H1 (cell line): ENCODE measurements around the gene GH2.
"Not testable (repeated sequence)": the region's sequence is repeated elsewhere in the genome, so short reads cannot be mapped to it uniquely, and the experiment has no call there.

ENCODE experiments used
- CREB1 ChIP-seq: IDR thresholded peaks from 2 replicates; pipeline ENCODE4 v1.6.1; 2012; ENCODE audit warnings: inconsistent platforms
- EZH2 ChIP-seq: fragments of 200-600 bp; sonication (generic); IDR thresholded peaks from 2 replicates; pipeline ENCODE4 v1.7.1; 2012; ENCODE audit warnings: low read depth, mild to moderate bottlenecking, moderate library complexity, low read length, inconsistent platforms; ENCODE audit not compliant: severe bottlenecking
- MAFK ChIP-seq: IDR thresholded peaks from 2 replicates; pipeline ENCODE4 v1.6.1; 2012; ENCODE audit warnings: low read depth, mild to moderate bottlenecking, improper control_type of control experiment, low read length
- POLR2A ChIP-seq, 2 experiments: IDR thresholded peaks; 1 replicate in 1 of 2; 2 replicates in 1 of 2; pipeline ENCODE4 v1.6.1; 2011; ENCODE audit warnings: low read depth in 2 of 2, low read length in 2 of 2, mild to moderate bottlenecking in 2 of 2; ENCODE audit errors: control extremely low read depth in 1 of 2
- SIN3A ChIP-seq, 2 experiments: IDR thresholded peaks in 1 of 2; conservative IDR thresholded peaks in 1 of 2; 2 replicates each; pipeline ENCODE4 v1.6.1; 2011 to 2012; ENCODE audit warnings: low read length in 2 of 2, improper control_type of control experiment in 1 of 2, low read depth in 1 of 2, mild to moderate bottlenecking in 1 of 2
- SUZ12 ChIP-seq: fragments of 200-600 bp; sonication (generic); IDR thresholded peaks from 2 replicates; pipeline ENCODE4 v1.6.1; 2012; ENCODE audit warnings: mild to moderate bottlenecking, inconsistent platforms, low read length, moderate library complexity, mixed read lengths
- YY1 ChIP-seq: IDR thresholded peaks from 2 replicates; pipeline ENCODE4 v1.6.1; 2011; ENCODE audit warnings: low read depth, mild to moderate bottlenecking, low read length
- TF ChIP-seq, protein P1 (sequence below), 3 experiments: IDR thresholded peaks; 1 replicate in 2 of 3; 2 replicates in 1 of 3; pipeline versions ENCODE4 v1.5.1 to v1.6.1; 2011; ENCODE audit warnings: low read length in 3 of 3, mild to moderate bottlenecking in 3 of 3, inconsistent platforms in 2 of 3, low read depth in 1 of 3, moderate library complexity in 1 of 3; ENCODE audit not compliant: insufficient read depth in 1 of 3; ENCODE audit errors: control extremely low read depth in 1 of 3
- TF ChIP-seq, protein P2 (sequence below): IDR thresholded peaks from 2 replicates; pipeline ENCODE4 v1.6.1; 2012; ENCODE audit warnings: low read length, inconsistent platforms

- not testable (repeated sequence) for TF ChIP-seq POLR2A (IDR thresholded peaks at IDR 0.05; ENCODE audit: control extremely low read depth in 1 of 2, low read depth in 2 of 2, low read length in 2 of 2); YY1; SUZ12; SIN3A (conservative IDR thresholded peaks at IDR 0.05 in 1 of 2, IDR thresholded peaks at IDR 0.05 in 1 of 2; ENCODE audit: low read depth in 1 of 2, low read length in 2 of 2); MAFK; EZH2; CREB1
- TF ChIP-seq, protein P1, sequence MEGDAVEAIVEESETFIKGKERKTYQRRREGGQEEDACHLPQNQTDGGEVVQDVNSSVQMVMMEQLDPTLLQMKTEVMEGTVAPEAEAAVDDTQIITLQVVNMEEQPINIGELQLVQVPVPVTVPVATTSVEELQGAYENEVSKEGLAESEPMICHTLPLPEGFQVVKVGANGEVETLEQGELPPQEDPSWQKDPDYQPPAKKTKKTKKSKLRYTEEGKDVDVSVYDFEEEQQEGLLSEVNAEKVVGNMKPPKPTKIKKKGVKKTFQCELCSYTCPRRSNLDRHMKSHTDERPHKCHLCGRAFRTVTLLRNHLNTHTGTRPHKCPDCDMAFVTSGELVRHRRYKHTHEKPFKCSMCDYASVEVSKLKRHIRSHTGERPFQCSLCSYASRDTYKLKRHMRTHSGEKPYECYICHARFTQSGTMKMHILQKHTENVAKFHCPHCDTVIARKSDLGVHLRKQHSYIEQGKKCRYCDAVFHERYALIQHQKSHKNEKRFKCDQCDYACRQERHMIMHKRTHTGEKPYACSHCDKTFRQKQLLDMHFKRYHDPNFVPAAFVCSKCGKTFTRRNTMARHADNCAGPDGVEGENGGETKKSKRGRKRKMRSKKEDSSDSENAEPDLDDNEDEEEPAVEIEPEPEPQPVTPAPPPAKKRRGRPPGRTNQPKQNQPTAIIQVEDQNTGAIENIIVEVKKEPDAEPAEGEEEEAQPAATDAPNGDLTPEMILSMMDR (IDR thresholded peaks at IDR 0.05; ENCODE audit: control extremely low read depth in 1 of 3, insufficient read depth in 1 of 3, low read depth in 1 of 3, low read length in 3 of 3), result not testable (repeated sequence)
- TF ChIP-seq, protein P2, sequence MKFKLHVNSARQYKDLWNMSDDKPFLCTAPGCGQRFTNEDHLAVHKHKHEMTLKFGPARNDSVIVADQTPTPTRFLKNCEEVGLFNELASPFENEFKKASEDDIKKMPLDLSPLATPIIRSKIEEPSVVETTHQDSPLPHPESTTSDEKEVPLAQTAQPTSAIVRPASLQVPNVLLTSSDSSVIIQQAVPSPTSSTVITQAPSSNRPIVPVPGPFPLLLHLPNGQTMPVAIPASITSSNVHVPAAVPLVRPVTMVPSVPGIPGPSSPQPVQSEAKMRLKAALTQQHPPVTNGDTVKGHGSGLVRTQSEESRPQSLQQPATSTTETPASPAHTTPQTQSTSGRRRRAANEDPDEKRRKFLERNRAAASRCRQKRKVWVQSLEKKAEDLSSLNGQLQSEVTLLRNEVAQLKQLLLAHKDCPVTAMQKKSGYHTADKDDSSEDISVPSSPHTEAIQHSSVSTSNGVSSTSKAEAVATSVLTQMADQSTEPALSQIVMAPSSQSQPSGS, result not testable (repeated sequence)
These were observed 7.1 kb downstream of the GH2 start for GRCh38 chr17:63874693-63875092.
